GM13977 (cell line): ENCODE results near the gene RBM38.

Experiments
- DNase-seq: peaks from one replicate; pipeline ENCODE4 v3.0.0; 2012; ENCODE audit warnings: low spot score
- CTCF ChIP-seq: IDR thresholded peaks from 2 replicates; pipeline ENCODE4 v1.5.1; 2012; ENCODE audit warnings: mild to moderate bottlenecking, control low read depth; ENCODE audit not compliant: insufficient read depth; ENCODE audit errors: extremely low read depth, missing control alignments
- in situ Hi-C: fragments of 300-500 bp; cut with MboI; formaldehyde crosslinking; loops from one replicate; pipeline ENCODE4 v1.12.0; 2022; ENCODE audit warnings: low sequenced_read_pairs, low pct_unique_long_range_greater_than_20kb, mixed read lengths, inconsistent platforms; ENCODE audit not compliant: unreplicated experiment

The RBM38 gene

GRCh38 chr20:57455386-57455785 lies 64.2 kb downstream of the RBM38 start:
- DNase-seq = no peak
- in situ Hi-C loops = no loop called here
- no peak for TF ChIP-seq CTCF

- in situ Hi-C loops = no loop called here
- TF ChIP-seq CTCF = no peak
- DNase-seq = no peak
These were observed 64.9 kb downstream of the RBM38 start for GRCh38 chr20:57456116-57456515.

GRCh38 chr20:57457243-57458095 lies 66.3 kb downstream of the RBM38 start:
- TF ChIP-seq CTCF = no peak
- DNase-seq = no peak
- in situ Hi-C loops = no loop called here

- DNase-seq = no peak
- no peak for TF ChIP-seq CTCF
- in situ Hi-C loops = no loop called here
These were observed 67.4 kb downstream of the RBM38 start for GRCh38 chr20:57458400-57459160.
